Stimulated activated CD4-positive, alpha-beta T cell treated with anti-CD3 and anti-CD28 coated beads, Interleukin-12 subunit alpha, Interleukin-12 subunit beta, amount 100 ng/mL, for 4 hours (primary cell): Measurements from ENCODE around the gene PHTF1.

ENCODE experiments used
- DNase-seq: peaks from one replicate; pipeline ENCODE4 v3.0.0-alpha.2; 2020

PHTF1 gene

DNA sequence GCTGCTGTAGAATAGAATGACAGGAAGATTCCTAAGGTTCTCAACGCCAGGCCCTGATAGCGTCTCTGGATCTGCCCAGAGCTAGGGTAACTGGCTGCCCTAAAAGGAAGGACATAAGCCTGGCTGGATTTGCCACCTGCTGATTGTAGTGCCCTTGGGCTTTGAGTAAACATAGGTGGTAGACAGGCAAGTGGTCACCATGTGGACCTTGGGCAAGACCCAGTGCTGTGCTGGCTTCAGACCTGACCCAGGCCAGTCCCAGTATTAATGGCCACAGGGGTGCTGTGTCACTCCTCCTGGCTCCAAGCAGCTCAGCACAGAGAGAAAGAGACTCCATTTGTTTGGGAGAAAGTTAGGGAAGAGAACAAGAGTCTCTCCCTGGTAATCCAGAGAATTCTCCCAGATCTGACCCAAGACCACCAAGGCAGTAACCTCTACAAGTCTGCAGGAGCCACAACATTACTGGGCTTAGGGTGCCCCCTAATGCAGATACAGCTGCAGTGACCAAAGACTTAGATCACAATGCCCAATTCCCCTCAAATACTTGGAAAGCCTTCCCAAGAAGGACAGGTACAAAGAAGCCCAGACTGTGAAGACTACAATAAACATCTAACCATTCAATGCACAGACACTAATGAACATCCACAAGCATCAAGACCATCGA lies 44.5 kb downstream of the PHTF1 start:
- no peak for DNase-seq

DNA sequence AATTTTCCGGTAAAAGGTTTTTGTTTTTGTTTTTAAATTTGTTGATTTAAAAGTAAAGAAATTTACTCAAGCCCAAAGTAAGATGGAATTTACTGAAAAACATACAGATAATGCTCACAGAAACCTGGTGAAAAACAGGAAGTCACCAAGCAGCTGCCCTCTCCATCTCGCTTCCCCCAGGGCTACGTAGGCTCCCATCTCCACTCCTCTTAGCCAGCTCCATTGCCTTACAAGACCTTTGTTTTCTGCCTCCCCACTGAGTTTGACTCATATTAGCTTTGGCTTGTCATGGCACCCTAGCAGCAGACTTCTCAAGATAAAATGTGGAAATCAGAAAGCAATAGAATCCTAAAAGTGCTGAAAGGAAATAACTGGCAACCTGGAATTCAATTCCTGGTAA lies 57.9 kb downstream of the PHTF1 start:
- no peak for DNase-seq

- DNase-seq: no peak
These were observed 64.4 kb downstream of the PHTF1 start for GRCh38 chr1:113694910-113695309.

GRCh38 chr1:113692824-113693431 lies 66.4 kb downstream of the PHTF1 start:
- DNase-seq: no peak

DNA sequence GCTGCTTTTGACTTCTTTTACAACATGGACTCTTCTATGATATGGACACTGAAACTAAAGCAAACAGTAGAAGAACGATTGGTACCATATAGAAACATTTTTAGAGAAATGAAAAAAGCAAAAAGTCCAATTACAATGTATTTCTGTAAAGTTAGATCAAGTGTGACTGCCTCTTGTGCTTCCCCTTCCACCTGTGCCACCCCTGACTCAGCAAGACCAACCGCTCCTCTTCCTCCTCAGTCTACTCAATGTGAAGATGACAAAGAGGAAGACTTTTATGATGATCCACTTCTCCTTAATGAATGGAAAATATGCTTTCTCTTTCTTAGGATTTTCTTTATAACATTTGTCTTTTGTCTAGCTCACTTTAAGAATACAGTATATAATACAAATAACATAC lies 66.9 kb downstream of the PHTF1 start:
- DNase-seq: no peak

GRCh38 chr1:113691184-113691583 lies 68.1 kb downstream of the PHTF1 start:
- DNase-seq: no peak

GRCh38 chr1:113686891-113687618 lies 72.2 kb downstream of the PHTF1 start:
- no peak for DNase-seq

GRCh38 chr1:113684153-113684541 lies 75.1 kb downstream of the PHTF1 start:
- no peak for DNase-seq

- no peak for DNase-seq
These were observed 75.7 kb downstream of the PHTF1 start for GRCh38 chr1:113683384-113684152.

DNA sequence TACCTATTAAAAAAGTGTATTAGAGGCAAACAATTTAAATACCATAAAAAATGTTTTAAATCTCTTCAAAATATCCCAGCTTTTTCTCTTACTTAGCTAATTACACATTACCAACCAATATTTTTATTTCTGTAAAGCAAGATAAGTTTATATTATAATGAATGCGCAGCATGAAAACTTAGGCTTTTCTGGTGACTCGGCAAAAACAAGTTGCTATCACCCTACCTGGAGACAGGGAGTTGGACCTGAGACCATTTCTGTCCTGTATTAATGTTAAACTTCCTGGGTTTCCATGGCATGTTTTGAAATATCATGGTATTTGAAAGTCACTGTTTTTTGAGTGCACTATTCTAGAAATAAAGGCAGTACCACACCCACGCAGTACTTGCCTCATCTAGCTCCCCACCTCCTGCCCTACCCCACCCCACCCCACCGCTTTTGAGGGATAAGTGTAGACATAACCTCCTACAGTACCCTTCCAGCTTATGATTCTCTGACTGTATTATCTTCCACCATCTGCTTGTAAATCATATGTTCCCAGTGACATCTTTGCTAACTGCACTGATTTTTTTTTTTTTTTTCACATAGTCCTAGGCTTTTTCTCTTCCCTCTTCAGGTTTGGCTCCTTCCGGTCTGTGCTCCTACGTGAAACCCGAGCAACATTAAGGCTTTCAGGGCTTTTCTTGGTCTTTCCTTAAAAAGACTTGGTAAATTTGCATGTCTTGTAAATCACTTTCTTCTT lies 77.5 kb downstream of the PHTF1 start:
- no peak for DNase-seq

- no peak for DNase-seq
These were observed 81.2 kb downstream of the PHTF1 start for GRCh38 chr1:113678159-113678469.

DNA sequence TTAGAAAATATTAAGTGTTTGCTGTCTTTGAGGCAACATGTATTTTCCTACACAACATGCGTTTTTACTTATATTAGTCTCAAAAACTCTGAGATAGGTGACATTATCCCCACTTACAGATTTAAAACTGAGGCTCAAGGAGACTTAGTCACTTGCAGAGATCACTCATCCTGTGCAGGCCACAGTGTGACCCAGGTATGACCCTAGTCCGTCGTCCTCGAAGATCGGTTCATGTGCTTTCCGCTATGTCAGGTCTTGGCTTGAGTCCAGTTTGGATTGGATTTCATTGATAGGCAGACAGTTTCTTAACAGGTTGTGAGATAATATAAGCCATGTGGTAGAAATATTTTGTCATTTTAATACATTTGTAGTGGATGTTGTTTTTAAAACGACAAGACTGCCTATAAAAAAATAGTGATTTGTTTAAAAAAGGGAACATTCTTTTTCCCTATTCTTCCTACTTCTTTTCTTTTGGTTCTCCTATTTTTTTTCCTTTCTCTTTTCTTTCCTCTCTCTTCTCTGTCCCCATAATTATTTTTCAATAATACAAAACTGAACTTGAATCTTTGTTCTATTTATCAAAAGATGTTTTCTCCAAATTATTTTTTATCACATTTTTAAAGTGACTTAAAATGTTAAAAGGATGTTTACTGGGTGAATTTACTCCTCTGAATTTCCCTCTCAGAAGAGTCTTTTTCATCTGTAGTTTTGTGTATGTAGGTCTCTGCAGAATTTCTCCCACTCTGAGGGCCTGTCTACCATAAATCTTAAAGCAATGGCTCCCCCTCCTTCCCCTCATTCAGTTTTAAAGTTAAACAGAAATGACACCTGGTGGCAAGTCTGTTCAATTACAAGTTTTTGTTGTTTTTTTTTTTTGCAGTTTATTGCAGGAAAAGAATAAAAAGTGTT lies 81.8 kb downstream of the PHTF1 start:
- DNase-seq: no peak

- no peak for DNase-seq
These were observed 82.8 kb downstream of the PHTF1 start for GRCh38 chr1:113676524-113676923.

DNA sequence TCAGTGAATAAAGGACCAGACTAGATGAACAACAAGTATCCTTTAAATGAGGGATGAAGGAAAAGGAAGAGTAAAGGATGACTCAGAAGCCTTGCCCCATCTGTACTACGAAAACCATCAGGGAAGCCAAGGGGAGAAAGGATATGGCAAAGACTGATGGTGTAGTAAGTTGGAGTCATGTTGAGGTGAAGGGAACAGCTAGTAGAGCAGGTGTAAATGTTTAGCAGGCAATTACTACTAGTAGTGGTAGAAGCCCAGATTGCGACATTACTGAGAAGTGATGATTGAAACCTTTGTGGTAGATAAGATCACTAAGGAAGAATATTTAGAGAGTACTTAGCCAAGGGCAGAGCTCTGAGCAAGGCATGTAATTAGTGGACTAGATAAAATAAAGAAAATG lies 84.0 kb downstream of the PHTF1 start:
- DNase-seq: no peak

GRCh38 chr1:113674591-113674990 lies 84.7 kb downstream of the PHTF1 start:
- no peak for DNase-seq

- DNase-seq: no peak
These were observed 86.8 kb downstream of the PHTF1 start for GRCh38 chr1:113672491-113672890.

- no peak for DNase-seq
These were observed 88.6 kb downstream of the PHTF1 start for GRCh38 chr1:113670650-113671049.

- no peak for DNase-seq
These were observed 89.3 kb downstream of the PHTF1 start for GRCh38 chr1:113669988-113670387.

- DNase-seq: no peak
These were observed 93.2 kb downstream of the PHTF1 start for GRCh38 chr1:113666126-113666525.

- DNase-seq: no peak
These were observed 94.2 kb downstream of the PHTF1 start for GRCh38 chr1:113665071-113665470.

DNA sequence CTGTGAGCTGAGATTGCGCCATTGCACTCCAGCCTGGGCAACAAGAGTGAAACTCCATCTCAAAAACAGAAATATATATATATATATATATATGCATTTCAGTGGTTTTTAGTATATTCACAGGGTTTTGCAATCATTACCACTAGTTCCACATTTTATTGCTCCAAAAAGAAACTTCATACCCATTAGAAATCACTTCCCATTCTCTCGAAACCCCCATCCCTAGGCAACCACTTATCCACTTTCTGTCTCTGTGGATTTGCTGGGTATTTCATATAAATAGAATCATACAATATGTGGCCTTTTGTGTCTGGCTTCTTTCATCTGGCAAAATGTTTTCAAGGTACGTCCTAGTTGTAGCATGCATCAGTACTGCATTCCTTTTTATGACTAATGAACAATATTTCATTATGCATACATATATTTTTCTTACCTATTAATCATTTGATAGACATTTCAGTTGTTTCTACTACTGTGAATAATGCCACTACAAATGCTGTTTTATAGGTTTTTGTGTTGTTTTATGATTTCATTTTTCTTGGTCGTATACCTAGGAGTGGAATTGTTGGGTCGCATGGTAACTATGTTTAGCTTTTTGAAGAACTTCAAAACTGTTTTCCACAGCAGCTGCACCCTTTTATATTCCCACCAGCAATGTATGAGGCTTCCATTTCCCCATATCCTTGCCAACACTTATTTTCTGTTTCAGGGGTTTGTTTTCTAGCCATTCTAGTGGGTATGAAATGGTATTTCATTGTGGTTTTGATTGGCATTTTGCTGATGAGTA lies 95.9 kb downstream of the PHTF1 start:
- no peak for DNase-seq
